ENCODE results near the gene SHMT2.

DNA sequence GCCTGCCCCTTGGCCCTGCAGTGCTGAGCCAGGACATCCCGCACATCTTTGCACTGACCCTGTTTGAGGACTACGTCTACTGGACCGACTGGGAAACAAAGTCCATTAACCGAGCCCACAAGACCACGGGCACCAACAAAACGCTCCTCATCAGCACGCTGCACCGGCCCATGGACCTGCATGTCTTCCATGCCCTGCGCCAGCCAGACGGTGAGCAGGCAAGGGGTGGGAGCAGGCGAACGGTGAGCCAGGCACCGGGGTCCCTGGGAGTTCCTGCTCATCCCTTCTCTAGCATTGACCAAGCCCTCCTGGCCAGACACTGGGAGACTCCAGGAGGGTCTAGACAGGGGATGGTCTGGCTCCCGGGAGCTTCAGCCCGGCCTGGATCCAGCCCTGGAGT, 30.3 kb upstream of the SHMT2 start:
- TF ChIP-seq CTCF (IDR thresholded peaks at IDR 0.05), result no peak
- TF ChIP-seq POLR2AphosphoS5 (IDR thresholded peaks at IDR 0.05), result no peak

Data from prostate gland (tissue), 2 donors.